ENCODE data around the gene HDC.

Gene HDC

GRCh38 chr15:50222181-50222580, 43.3 kb downstream of the HDC start:
- no peak for DNase-seq

- DNase-seq = no peak
Observed at GRCh38 chr15:50219820-50220219, 45.7 kb downstream of the HDC start.

DNA sequence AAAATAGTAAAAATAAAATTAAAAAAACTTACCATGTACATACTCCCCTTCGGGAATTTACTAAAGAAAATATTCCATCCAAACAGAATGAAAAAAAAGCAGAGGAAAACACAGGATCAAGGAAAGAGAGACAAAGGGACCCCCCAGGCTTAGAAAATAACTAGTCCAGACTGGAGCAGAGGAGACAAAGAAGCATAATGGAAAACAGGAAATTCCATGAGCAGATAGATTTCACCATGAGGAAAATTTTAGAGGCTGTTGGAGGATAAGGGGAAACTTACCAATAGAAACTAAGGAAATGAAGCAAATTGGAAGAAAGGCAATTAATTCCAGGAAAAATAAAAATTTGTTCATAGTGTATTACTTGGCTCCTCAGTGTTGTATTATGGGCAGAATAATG, 46.8 kb downstream of the HDC start:
- no peak for DNase-seq

DNA sequence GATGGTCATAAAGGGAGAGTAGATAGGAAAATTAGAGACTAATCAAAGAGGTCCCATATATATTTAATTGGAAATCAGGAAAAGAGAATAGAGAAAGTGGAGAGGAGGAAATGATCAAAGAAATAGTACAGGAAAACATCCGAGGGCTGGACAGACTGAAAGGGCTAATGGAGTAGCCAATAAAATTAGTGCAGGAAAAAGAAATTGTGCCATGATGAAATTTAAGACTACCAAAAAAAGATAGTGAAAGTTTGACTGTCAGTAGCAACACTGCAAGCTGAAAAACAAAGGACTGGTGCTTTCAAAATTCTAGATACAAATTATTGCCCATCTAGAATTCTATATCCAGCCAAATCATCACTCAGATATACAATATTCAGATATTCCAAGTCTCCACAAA, 47.2 kb downstream of the HDC start:
- DNase-seq = no peak

DNA sequence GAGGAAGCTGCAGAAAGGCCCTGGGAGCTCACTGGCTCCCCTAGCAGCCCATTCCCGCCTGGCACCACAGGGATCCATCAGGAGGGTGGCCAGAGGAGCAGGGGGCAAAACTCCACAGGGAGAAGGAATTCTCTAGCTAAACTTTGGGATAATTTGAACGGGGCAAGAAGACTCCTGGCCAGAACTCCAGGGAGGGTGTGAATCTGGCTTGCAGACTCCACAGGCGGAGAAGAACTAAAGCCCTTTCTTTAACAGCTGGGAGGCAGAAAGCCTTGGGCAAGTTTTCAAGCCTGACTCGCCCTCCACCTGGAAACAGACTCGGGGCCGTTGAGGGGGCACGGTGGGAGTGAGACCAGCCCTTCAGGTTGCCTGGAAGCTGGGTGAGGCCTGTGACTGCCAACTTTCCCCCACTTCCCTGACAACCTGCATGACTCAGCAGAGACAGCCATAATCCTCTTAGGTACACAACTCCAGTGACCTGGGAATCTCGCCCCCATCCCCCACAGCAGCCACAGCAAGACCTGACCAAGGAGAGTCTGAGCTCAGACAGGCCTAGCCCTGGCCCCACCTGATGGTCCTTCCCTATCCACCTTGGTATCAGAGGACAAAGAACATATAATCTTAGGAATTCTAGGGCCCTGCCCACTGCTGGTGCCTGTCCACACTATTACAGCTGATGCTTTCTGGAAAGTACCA, 54.9 kb downstream of the HDC start:
- DNase-seq = no peak

DNA sequence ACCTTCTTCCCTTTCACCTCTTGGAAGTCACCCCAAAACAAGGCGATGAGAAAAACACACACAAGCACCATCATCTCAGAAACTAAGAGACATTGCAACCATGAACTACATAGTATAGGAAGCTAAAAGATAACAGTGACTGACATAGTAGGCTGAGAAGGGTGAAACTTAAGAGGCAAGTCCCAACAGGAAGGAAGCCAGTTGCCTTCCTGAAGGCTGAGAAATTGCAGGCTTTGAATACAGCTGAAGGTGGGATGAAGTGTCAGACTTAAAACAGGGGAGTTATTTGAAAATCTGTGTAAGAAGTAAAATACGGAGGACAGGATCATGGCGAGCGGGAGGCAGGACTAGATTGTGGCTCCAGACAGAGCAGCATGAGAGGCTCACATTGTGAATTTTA, 55.7 kb downstream of the HDC start:
- DNase-seq = no peak

- no peak for DNase-seq
Observed at GRCh38 chr15:50206020-50206419, 59.5 kb downstream of the HDC start.

DNA sequence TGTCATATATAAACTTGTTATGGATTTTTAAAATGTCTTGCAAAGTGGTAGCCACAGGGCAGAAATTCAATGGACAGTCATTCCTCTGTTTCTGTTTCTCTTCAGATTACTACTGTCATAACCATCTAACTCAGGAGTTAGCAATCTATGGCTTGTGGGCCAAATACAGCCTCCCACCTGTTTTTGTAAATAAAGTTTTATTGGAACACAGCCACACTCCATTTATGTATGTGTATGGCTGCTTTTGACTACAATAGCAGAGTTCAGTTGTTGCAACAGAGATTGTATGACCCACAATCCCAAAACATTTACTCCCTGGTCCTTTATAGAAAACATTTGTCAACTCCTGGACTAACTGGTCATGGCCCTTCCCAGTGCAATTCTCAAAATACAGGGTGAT, 63.5 kb downstream of the HDC start:
- DNase-seq = no peak

- no peak for DNase-seq
Observed at GRCh38 chr15:50192926-50193620, 72.5 kb downstream of the HDC start.

- no peak for DNase-seq
Observed at GRCh38 chr15:50192164-50192563, 73.4 kb downstream of the HDC start.

Data from activated CD8-positive, alpha-beta memory T cell treated with anti-CD3 and anti-CD28 coated beads, Interleukin-2, amount 50 U/mL, for 48 hours (primary cell).